DOHH2 (cell line): Measurements from ENCODE around the gene DNAJC5G.

ENCODE experiments used
- EZH2phosphoT487 ChIP-seq: fragments of 200-600 bp; sonication (generic); IDR thresholded peaks from 2 replicates; pipeline ENCODE4 v1.6.1; 2017; ENCODE audit warnings: borderline replicate concordance, mild to moderate bottlenecking, antibody characterized with exemption, low read length, moderate library complexity, mixed read lengths
- TF ChIP-seq, protein P1 (sequence below): fragments of 200-600 bp; sonication (generic); IDR thresholded peaks from one replicate; pipeline ENCODE4 v1.5.1; 2014; ENCODE audit warnings: antibody characterized with exemption, mild to moderate bottlenecking, low read depth, low read length; ENCODE audit not compliant: poor library complexity, severe bottlenecking

DNA sequence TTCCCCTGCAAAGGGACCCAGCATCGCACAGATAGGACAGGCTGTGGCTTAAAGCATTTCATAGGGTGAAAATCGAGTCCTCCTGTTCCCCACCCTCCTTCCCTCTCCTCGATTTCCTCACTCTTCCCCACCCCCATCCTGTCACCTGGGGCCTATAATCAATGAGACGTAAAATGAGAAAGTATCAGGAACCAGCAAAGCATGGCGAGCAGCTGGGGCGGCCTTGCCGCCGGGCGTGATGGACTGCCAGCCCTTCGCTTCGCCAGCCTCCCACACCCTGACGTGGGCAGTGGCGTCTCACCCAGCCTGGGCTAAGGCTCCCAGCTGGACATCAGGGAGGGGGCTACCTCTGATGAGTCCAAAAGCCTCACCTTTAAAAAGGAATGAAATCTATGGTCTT lies 23.5 kb upstream of the DNAJC5G start:
- TF ChIP-seq, protein P1, sequence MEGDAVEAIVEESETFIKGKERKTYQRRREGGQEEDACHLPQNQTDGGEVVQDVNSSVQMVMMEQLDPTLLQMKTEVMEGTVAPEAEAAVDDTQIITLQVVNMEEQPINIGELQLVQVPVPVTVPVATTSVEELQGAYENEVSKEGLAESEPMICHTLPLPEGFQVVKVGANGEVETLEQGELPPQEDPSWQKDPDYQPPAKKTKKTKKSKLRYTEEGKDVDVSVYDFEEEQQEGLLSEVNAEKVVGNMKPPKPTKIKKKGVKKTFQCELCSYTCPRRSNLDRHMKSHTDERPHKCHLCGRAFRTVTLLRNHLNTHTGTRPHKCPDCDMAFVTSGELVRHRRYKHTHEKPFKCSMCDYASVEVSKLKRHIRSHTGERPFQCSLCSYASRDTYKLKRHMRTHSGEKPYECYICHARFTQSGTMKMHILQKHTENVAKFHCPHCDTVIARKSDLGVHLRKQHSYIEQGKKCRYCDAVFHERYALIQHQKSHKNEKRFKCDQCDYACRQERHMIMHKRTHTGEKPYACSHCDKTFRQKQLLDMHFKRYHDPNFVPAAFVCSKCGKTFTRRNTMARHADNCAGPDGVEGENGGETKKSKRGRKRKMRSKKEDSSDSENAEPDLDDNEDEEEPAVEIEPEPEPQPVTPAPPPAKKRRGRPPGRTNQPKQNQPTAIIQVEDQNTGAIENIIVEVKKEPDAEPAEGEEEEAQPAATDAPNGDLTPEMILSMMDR = no peak
- no peak for TF ChIP-seq EZH2phosphoT487
